LNCAP (cell line): ENCODE data around the gene FLNA.
A peak's percentile ranks its signal among the peaks of the same experiment; 100 is the strongest.

ENCODE experiments used
- CTCF ChIP-seq: fragments of 450-650 bp; IDR thresholded peaks from 2 replicates; pipeline ENCODE4 v1.5.1; 2017; ENCODE audit warnings: mild to moderate bottlenecking

Gene FLNA

GRCh38 chrX:154374313-154375155 is at the start of gene FLNA:
Gene FLNA (minus strand): TSS chrX:154374634. CDS start chrX:154371245, 3,389 bp downstream.
- peak; percentile 35 for TF ChIP-seq CTCF

GRCh38 chrX:154420402-154420756 is 45.9 kb upstream of the FLNA start:
- no peak for TF ChIP-seq CTCF

- no peak for TF ChIP-seq CTCF
Measured at GRCh38 chrX:154419688-154420401, 45.4 kb upstream of the FLNA start.

- TF ChIP-seq CTCF = no peak
Measured at GRCh38 chrX:154419189-154419588, 44.8 kb upstream of the FLNA start.

- TF ChIP-seq CTCF = no peak
Measured at GRCh38 chrX:154417157-154417556, 42.7 kb upstream of the FLNA start.

- no peak for TF ChIP-seq CTCF
Measured at GRCh38 chrX:154413142-154413541, 38.7 kb upstream of the FLNA start.

- TF ChIP-seq CTCF = no peak
Measured at GRCh38 chrX:154412468-154412867, 38.0 kb upstream of the FLNA start.
